ENCODE measurements around the gene MUC5AC. TPM values are rescaled to one million over a fixed set of nuclear protein-coding genes. Genes with fewer than 3 reads are reported as not detected.

MUC5AC gene
- total RNA-seq, 1 donor from 2014 or later: not detected

- Mint-ChIP-seq H3K4me1 (ENCODE audit: unreplicated experiment) (no peaks in the 10 kb centered on the region), H3K36me3 (ENCODE audit: unreplicated experiment) (no peaks in the 10 kb centered on the region), H3K4me3 (ENCODE audit: unreplicated experiment) (no peak overlapping the region), H3K9me3 (ENCODE audit: unreplicated experiment) (peaks cover 4% of the 10 kb centered on the region), H3K27ac (ENCODE audit: unreplicated experiment) (no peak overlapping the region), H3K27me3 (ENCODE audit: unreplicated experiment) (no peaks in the 10 kb centered on the region)
- no peak for TF ChIP-seq CTCF (IDR thresholded peaks at IDR 0.05)
- DNase-seq (ENCODE audit: extremely low spot score, unreplicated experiment): no peak
Observed at GRCh38 chr11:1177020-1177770, 19.4 kb downstream of the MUC5AC start.

- no peak for TF ChIP-seq CTCF (IDR thresholded peaks at IDR 0.05)
- Mint-ChIP-seq H3K27me3 (ENCODE audit: unreplicated experiment) (no peaks in the 10 kb centered on the region), H3K4me1 (ENCODE audit: unreplicated experiment) (no peaks in the 10 kb centered on the region), H3K27ac (ENCODE audit: unreplicated experiment) (no peak overlapping the region), H3K9me3 (ENCODE audit: unreplicated experiment) (peaks cover 4% of the 10 kb centered on the region), H3K4me3 (ENCODE audit: unreplicated experiment) (no peak overlapping the region), H3K36me3 (ENCODE audit: unreplicated experiment) (no peaks in the 10 kb centered on the region)
- DNase-seq (ENCODE audit: extremely low spot score, unreplicated experiment): no peak
Observed at GRCh38 chr11:1177771-1178090, 20.0 kb downstream of the MUC5AC start.

GRCh38 chr11:1178201-1178885 lies 20.6 kb downstream of the MUC5AC start:
- Mint-ChIP-seq H3K9me3 (ENCODE audit: unreplicated experiment) (peaks cover 4% of the 10 kb centered on the region), H3K27ac (ENCODE audit: unreplicated experiment) (no peak overlapping the region), H3K36me3 (ENCODE audit: unreplicated experiment) (no peaks in the 10 kb centered on the region), H3K4me3 (ENCODE audit: unreplicated experiment) (no peak overlapping the region), H3K4me1 (ENCODE audit: unreplicated experiment) (no peaks in the 10 kb centered on the region), H3K27me3 (ENCODE audit: unreplicated experiment) (no peaks in the 10 kb centered on the region)
- TF ChIP-seq CTCF (IDR thresholded peaks at IDR 0.05): no peak
- DNase-seq (ENCODE audit: extremely low spot score, unreplicated experiment): no peak

- DNase-seq (ENCODE audit: extremely low spot score, unreplicated experiment): no peak
- H3K27me3 Mint-ChIP-seq (ENCODE audit: unreplicated experiment): no peaks in the 10 kb centered on the region
- peaks cover 4% of the 10 kb centered on the region for H3K9me3 Mint-ChIP-seq (ENCODE audit: unreplicated experiment)
- H3K36me3 Mint-ChIP-seq (ENCODE audit: unreplicated experiment): no peaks in the 10 kb centered on the region
- no peaks in the 10 kb centered on the region for H3K4me1 Mint-ChIP-seq (ENCODE audit: unreplicated experiment)
- TF ChIP-seq CTCF (IDR thresholded peaks at IDR 0.05): no peak
- H3K27ac Mint-ChIP-seq (ENCODE audit: unreplicated experiment): no peak overlapping the region
- H3K4me3 Mint-ChIP-seq (ENCODE audit: unreplicated experiment): no peak overlapping the region
Observed at GRCh38 chr11:1178906-1179305, 21.2 kb downstream of the MUC5AC start.

GRCh38 chr11:1179641-1180040 lies 21.9 kb downstream of the MUC5AC start:
- Mint-ChIP-seq H3K4me1 (ENCODE audit: unreplicated experiment) (no peaks in the 10 kb centered on the region), H3K27me3 (ENCODE audit: unreplicated experiment) (no peaks in the 10 kb centered on the region), H3K9me3 (ENCODE audit: unreplicated experiment) (peaks cover 4% of the 10 kb centered on the region), H3K36me3 (ENCODE audit: unreplicated experiment) (no peaks in the 10 kb centered on the region), H3K27ac (ENCODE audit: unreplicated experiment) (no peak overlapping the region), H3K4me3 (ENCODE audit: unreplicated experiment) (no peak overlapping the region)
- TF ChIP-seq CTCF (IDR thresholded peaks at IDR 0.05): no peak
- no peak for DNase-seq (ENCODE audit: extremely low spot score, unreplicated experiment)
